HG03103 (cell line): Measurements from ENCODE around the gene GPR101.
"Not testable (repeated sequence)": the region's sequence is repeated elsewhere in the genome, so short reads cannot be mapped to it uniquely, and the experiment has no call there.

Experiments used
- ATAC-seq: cut with Tn5 transposase; IDR thresholded peaks from one replicate; pipeline ENCODE4 v1.9.1; 2021; ENCODE audit warnings: low read depth; ENCODE audit not compliant: unreplicated experiment

GPR101 gene

DNA sequence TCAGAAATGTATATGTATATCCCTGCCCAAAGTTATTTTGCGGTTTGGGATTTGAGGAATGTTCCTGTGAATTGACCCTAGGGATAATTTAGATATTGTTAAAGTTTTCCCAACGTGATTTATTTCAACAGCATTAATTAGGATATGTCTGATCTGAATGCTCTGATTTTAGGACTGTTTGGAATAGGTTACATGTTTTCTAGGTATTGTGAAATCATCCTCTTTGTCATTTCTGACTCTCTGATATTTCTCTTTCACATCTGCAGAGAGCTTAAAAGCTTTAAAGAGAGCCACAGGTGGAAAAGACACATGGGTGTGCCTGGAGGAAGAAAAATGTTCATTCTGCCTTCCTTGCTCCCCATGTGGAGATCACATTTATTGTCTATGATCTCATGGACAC, 5.1 kb downstream of the GPR101 start:
- no peak for ATAC-seq

- no peak for ATAC-seq
These were observed 7.9 kb downstream of the GPR101 start for GRCh38 chrX:137025930-137026329.

GRCh38 chrX:137000236-137000635, 33.6 kb downstream of the GPR101 start:
- ATAC-seq = not testable (repeated sequence)

DNA sequence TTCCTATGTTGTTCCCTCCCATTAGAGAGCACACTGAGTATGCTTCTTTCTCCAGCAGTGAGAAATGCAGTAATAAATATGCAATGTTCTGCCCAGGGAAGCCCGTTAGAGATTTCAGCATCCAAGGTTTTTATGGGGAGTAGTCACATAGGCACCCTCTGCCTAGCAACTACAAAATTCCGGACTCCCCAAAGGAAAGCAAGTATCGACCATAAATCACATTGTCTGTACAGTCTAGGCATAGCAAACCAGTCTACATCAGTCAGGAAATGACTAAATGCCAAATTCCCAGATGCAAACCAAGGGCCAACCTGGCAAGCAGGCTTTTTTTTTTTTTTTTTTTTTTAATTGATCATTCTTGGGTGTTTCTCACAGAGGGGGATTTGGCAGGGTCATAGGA, 34.8 kb downstream of the GPR101 start:
- no peak for ATAC-seq
